Left lung (tissue), 10 donors: ENCODE measurements around the gene PAX7. TPM values are rescaled to one million over a fixed set of nuclear protein-coding genes. Genes with fewer than 3 reads are reported as not detected.
"Not testable (repeated sequence)": the region's sequence is repeated elsewhere in the genome, so short reads cannot be mapped to it uniquely, and the experiment has no call there.

ENCODE experiments used
- ATAC-seq: fragments of 200-7000 bp; cut with Tn5 transposase; one replicate; pipeline ENCODE4 v1.9.1; 2020; ENCODE audit warnings: moderate library complexity
- DNase-seq, 4 donors: peaks; one replicate each; pipeline ENCODE4 v3.0.0-alpha.2; 2013 to 2020
- H3K27ac ChIP-seq, 2 donors: fragments of 200-600 bp; sonication (generic) in 1 of 2; one replicate each; pipeline versions ENCODE4 v1.5.0 to v1.8.0; 2020 to 2021
- H3K27me3 ChIP-seq, 2 donors: fragments of 200-600 bp; sonication (generic) in 1 of 2; one replicate each; pipeline versions ENCODE4 v1.5.0 to v1.8.0; 2020 to 2021
- H3K36me3 ChIP-seq, 2 donors: fragments of 200-600 bp; sonication (generic) in 1 of 2; one replicate each; pipeline versions ENCODE4 v1.5.0 to v1.8.0; 2020 to 2021
- H3K4me1 ChIP-seq, 2 donors: fragments of 200-600 bp; one replicate each; pipeline ENCODE4 v1.8.0; 2021
- H3K4me3 ChIP-seq, 2 donors: fragments of 200-600 bp; sonication (generic) in 1 of 2; one replicate each; pipeline versions ENCODE4 v1.5.0 to v1.8.0; 2020 to 2021; ENCODE audit warnings: mild to moderate bottlenecking in 1 of 2
- H3K9me3 ChIP-seq, 2 donors: fragments of 200-600 bp; sonication (generic) in 1 of 2; one replicate each; pipeline versions ENCODE4 v1.5.0 to v1.8.0; 2020 to 2021
- CTCF ChIP-seq, 2 donors: fragments of 200-600 bp; sonication (generic) in 1 of 2; IDR thresholded peaks; one replicate each; pipeline versions ENCODE4 v1.5.0 to v1.8.0; 2021; ENCODE audit warnings: antibody characterized with exemption in 2 of 2
- intact Hi-C, 2 donors: fragments of 100-400 bp; cut with DNase I; formaldehyde crosslinking; loops; one replicate each; pipeline versions ENCODE4 v1.11.2 to v1.14.2; 2022
- polyA plus RNA-seq, 6 donors: library from polyadenylated mRNA; unstranded; fragments of 120-200 nt; gene quantifications; one replicate each; pipeline ENCODE4 v1.2.1, GENCODE V29; 2013; ENCODE audit not compliant: insufficient read length in 6 of 6
- total RNA-seq, 2 donors: library from RNA; stranded (reverse); fragmentation: NEBNext Ultra II Directional; extraction: Animal tissue kit (Norgen Biotek cat#: 25700); gene quantifications; one replicate each; pipeline ENCODE4 v1.2.1, GENCODE V29; 2021
- donor health status: DM: no; HTN: yes; CAD: no.
- donor health status: DM: no; HTN: no; CAD: no.

Gene PAX7
- total and polyA plus RNA-seq, 8 donors, result 0.03 TPM; not detected in 7

GRCh38 chr1:18743233-18743632 lies 112.6 kb downstream of the PAX7 start:
- no peak for TF ChIP-seq CTCF (IDR thresholded peaks at IDR 0.05)
- no peak for ATAC-seq
- no peak for DNase-seq
- H3K9me3 ChIP-seq, result no peaks in the 10 kb centered on the region
- intact Hi-C loops, result no loop called here
- no peak overlapping the region for H3K27ac ChIP-seq
- no peaks in the 10 kb centered on the region for H3K4me1 ChIP-seq
- no peaks in the 10 kb centered on the region for H3K36me3 ChIP-seq
- no peak overlapping the region for H3K4me3 ChIP-seq
- H3K27me3 ChIP-seq, result peaks cover 0 to 63% of the 10 kb centered on the region in 2 donors

DNA sequence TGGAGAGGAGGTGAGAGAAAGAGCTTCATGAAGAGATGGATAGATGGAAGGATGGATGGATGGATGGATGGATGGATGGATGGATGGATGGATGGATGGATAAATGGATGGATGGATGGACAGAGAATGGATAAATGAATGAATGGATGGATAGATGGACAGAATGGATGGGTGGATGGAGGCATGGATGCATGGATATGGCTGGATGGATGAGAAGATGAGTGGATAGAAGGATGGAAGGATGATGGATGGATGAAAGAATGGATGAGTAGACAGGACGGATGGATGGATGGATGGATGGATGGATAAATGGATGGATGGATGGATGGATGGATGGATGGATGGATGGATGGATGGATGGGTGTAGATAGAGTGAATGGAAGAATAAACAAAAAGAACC lies 113.7 kb downstream of the PAX7 start:
- H3K4me3 ChIP-seq, DNase-seq, ATAC-seq, intact Hi-C loops, H3K4me1 ChIP-seq, H3K27ac ChIP-seq, H3K9me3 ChIP-seq, H3K36me3 ChIP-seq: not testable (repeated sequence)
- H3K27me3 ChIP-seq, result peaks cover 0 to 61% of the 10 kb centered on the region in 2 donors

DNA sequence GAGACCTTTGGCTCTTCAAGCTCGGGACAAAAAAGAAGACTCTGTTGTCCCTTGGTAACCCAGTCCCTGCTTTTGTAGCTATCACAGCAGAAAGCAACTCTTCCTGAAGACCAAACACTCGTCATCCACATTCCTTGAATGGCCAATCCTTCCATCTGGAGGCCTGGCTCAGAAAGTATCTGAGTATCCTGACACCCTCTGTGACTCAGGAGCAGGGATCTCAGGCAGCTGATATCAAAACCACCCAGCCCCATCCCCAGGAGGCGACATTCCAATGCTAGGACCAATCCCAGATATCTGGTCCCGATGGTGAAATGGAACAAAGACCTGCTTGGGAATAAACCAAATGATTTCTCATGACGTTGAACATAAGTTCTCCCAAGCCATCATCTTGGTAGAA lies 116.3 kb downstream of the PAX7 start:
- TF ChIP-seq CTCF (IDR thresholded peaks at IDR 0.05), result no peak
- Histone ChIP-seq H3K4me3 (no peak overlapping the region), H3K27me3 (peaks cover 0 to 61% of the 10 kb centered on the region in 2 donors), H3K36me3 (no peaks in the 10 kb centered on the region), H3K9me3 (peaks cover 0 to 5% of the 10 kb centered on the region in 2 donors), H3K27ac (no peak overlapping the region), H3K4me1 (no peaks in the 10 kb centered on the region)
- intact Hi-C loops, result no loop called here
- DNase-seq (no peak), ATAC-seq (no peak)

DNA sequence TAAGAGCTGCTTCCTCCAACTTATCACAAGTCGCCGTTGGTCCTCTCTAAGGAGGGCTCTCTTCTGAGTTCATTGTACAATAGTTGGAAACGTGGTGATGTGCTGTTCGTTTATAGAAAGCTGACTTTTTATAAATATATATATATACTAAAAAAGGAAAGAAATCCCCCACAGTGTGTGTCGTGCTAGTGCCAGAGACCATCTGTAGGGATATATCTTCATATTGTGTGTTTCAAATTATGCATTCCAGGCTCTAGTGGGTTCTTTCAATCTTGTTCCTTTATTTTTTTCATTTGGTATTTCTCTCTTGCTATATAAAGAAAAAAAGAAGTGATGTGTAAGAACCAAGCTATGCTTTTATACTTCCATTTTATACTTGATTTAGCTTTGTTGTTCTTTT lies 117.0 kb downstream of the PAX7 start:
- H3K9me3 ChIP-seq, result peaks cover 0 to 5% of the 10 kb centered on the region in 2 donors
- TF ChIP-seq CTCF (IDR thresholded peaks at IDR 0.05), result no peak
- no peak for ATAC-seq
- H3K36me3 ChIP-seq, result no peaks in the 10 kb centered on the region
- no peak for DNase-seq
- peaks cover 0 to 59% of the 10 kb centered on the region in 2 donors for H3K27me3 ChIP-seq
- no peak overlapping the region for H3K4me3 ChIP-seq
- intact Hi-C loops, result no loop called here
- no peaks in the 10 kb centered on the region for H3K4me1 ChIP-seq
- no peak overlapping the region for H3K27ac ChIP-seq

GRCh38 chr1:18748435-18748834 lies 117.8 kb downstream of the PAX7 start:
- intact Hi-C loops, result no loop called here
- Histone ChIP-seq H3K27ac (no peak overlapping the region), H3K36me3 (no peaks in the 10 kb centered on the region), H3K27me3 (peaks cover 0 to 60% of the 10 kb centered on the region in 2 donors), H3K4me3 (no peak overlapping the region), H3K4me1 (no peaks in the 10 kb centered on the region), H3K9me3 (peaks cover 0 to 9% of the 10 kb centered on the region in 2 donors)
- no peak for TF ChIP-seq CTCF (IDR thresholded peaks at IDR 0.05)
- ATAC-seq (peak; percentile 63), DNase-seq (no peak)

DNA sequence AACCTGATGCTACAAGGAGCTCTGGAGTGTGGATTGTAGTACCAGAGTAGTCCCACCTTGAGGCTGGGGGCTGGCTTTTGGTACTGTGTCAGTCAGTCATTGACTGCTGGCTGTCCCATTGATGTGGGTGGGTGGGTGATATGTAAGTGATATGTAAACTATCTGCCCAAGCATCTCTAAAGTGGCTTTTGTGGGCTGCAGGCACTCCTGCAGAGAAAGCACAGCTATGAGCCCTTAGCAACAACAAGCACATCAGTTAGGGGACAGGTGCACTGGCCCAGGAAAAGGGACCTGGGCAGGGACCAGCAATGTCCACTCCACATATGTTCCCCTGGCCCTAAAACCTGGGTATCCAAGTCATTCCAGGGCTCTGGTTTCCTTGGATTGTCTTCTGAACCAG lies 118.9 kb downstream of the PAX7 start:
- Histone ChIP-seq H3K9me3 (peaks cover 0 to 12% of the 10 kb centered on the region in 2 donors), H3K4me1 (no peaks in the 10 kb centered on the region), H3K27me3 (peaks cover 0 to 62% of the 10 kb centered on the region in 2 donors), H3K36me3 (no peaks in the 10 kb centered on the region), H3K27ac (no peak overlapping the region), H3K4me3 (no peak overlapping the region)
- intact Hi-C loops, result no loop called here
- TF ChIP-seq CTCF (IDR thresholded peaks at IDR 0.05), result no peak
- DNase-seq, result no peak
- ATAC-seq, result no peak
